HG03097 (cell line): ENCODE results near the gene ARAP1.

Source experiments
- ATAC-seq: cut with Tn5 transposase; IDR thresholded peaks from one replicate; pipeline ENCODE4 v1.9.1; 2021; ENCODE audit not compliant: unreplicated experiment, low FRiP score

The ARAP1 gene

GRCh38 chr11:72744474-72744873, 7.7 kb downstream of the ARAP1 start:
- no peak for ATAC-seq

GRCh38 chr11:72743321-72744221, 8.6 kb downstream of the ARAP1 start:
- ATAC-seq = peak; percentile 50

GRCh38 chr11:72742513-72743320, 9.5 kb downstream of the ARAP1 start:
- no peak for ATAC-seq

GRCh38 chr11:72741849-72742512, 10.2 kb downstream of the ARAP1 start:
- no peak for ATAC-seq

- no peak for ATAC-seq
Observed at GRCh38 chr11:72741429-72741833, 10.8 kb downstream of the ARAP1 start.

GRCh38 chr11:72740562-72741428, 11.4 kb downstream of the ARAP1 start:
- ATAC-seq = no peak

- ATAC-seq = no peak
Observed at GRCh38 chr11:72740060-72740424, 12.2 kb downstream of the ARAP1 start.

GRCh38 chr11:72739240-72740059, 12.8 kb downstream of the ARAP1 start:
- ATAC-seq = no peak

- ATAC-seq = no peak
Observed at GRCh38 chr11:72738199-72739141, 13.7 kb downstream of the ARAP1 start.

GRCh38 chr11:72737336-72737735, 14.9 kb downstream of the ARAP1 start:
- no peak for ATAC-seq

GRCh38 chr11:72736452-72737069, 15.6 kb downstream of the ARAP1 start:
- peak; percentile 29 for ATAC-seq

GRCh38 chr11:72735495-72736027, 16.6 kb downstream of the ARAP1 start:
- no peak for ATAC-seq

- ATAC-seq = no peak
Observed at GRCh38 chr11:72732329-72732728, 19.9 kb downstream of the ARAP1 start.

- no peak for ATAC-seq
Observed at GRCh38 chr11:72730737-72731136, 21.5 kb downstream of the ARAP1 start.

GRCh38 chr11:72730243-72730642, 22.0 kb downstream of the ARAP1 start:
- ATAC-seq = no peak

GRCh38 chr11:72727521-72727920, 24.7 kb downstream of the ARAP1 start:
- no peak for ATAC-seq
